Measurements from ENCODE around the gene SLC5A10. TPM values are rescaled to one million over a fixed set of nuclear protein-coding genes. Genes with fewer than 3 reads are reported as not detected.

The SLC5A10 gene
- total RNA-seq, 4 donors from 2014 or later: 0.31 to 1.5 (median 0.94) TPM

- Histone ChIP-seq H3K9me3 (no peaks in the 10 kb centered on the region), H3K4me1 (peaks cover 22% of the 10 kb centered on the region), H3K27ac (no peak overlapping the region), H3K4me3 (no peak overlapping the region), H3K36me3 (no peaks in the 10 kb centered on the region), H3K27me3 (no peaks in the 10 kb centered on the region)
- WGBS: 50% methylated on average over 11 of the region's 11 CpGs
- no peak for DNase-seq (ENCODE audit: low spot score in 2 of 2)
- TF ChIP-seq POLR2AphosphoS5 (IDR thresholded peaks at IDR 0.05): no peak
- TF ChIP-seq CTCF (IDR thresholded peaks at IDR 0.05): no peak
- no peak for TF ChIP-seq POLR2A (IDR thresholded peaks at IDR 0.05)
- no peak for TF ChIP-seq EP300 (IDR thresholded peaks at IDR 0.05)
These were observed 59.0 kb downstream of the SLC5A10 start for GRCh38 chr17:19010729-19011505.

DNA sequence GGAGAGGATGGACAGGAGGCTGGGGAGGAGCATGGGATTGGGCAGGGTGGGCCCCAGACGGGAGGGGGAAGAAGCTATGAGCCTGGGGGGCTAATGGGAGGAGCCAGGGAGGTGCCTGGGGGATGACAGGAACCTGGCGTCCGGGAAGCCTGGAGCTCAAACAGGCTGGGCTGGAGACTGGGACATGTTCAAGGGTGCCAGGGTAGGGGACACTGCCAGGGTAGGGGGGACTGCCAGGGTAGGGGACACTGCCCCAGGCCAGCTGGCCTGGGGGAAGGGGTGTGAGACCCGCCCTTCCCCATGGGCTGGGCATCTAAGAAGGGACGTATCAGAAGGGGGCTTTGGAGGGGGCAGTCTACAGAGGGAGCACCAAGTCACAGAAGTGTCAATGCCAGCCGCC is 59.6 kb downstream of the SLC5A10 start:
- Histone ChIP-seq H3K36me3 (no peaks in the 10 kb centered on the region), H3K9me3 (no peaks in the 10 kb centered on the region), H3K4me3 (no peak overlapping the region), H3K27ac (no peak overlapping the region), H3K27me3 (no peaks in the 10 kb centered on the region), H3K4me1 (peaks cover 28% of the 10 kb centered on the region)
- 71% methylated on average over 5 of the region's 6 CpGs for WGBS
- TF ChIP-seq POLR2A (IDR thresholded peaks at IDR 0.05) (no peak), CTCF (IDR thresholded peaks at IDR 0.05) (no peak), POLR2AphosphoS5 (IDR thresholded peaks at IDR 0.05) (no peak), EP300 (IDR thresholded peaks at IDR 0.05) (no peak)
- no peak for DNase-seq (ENCODE audit: low spot score in 2 of 2)

DNA sequence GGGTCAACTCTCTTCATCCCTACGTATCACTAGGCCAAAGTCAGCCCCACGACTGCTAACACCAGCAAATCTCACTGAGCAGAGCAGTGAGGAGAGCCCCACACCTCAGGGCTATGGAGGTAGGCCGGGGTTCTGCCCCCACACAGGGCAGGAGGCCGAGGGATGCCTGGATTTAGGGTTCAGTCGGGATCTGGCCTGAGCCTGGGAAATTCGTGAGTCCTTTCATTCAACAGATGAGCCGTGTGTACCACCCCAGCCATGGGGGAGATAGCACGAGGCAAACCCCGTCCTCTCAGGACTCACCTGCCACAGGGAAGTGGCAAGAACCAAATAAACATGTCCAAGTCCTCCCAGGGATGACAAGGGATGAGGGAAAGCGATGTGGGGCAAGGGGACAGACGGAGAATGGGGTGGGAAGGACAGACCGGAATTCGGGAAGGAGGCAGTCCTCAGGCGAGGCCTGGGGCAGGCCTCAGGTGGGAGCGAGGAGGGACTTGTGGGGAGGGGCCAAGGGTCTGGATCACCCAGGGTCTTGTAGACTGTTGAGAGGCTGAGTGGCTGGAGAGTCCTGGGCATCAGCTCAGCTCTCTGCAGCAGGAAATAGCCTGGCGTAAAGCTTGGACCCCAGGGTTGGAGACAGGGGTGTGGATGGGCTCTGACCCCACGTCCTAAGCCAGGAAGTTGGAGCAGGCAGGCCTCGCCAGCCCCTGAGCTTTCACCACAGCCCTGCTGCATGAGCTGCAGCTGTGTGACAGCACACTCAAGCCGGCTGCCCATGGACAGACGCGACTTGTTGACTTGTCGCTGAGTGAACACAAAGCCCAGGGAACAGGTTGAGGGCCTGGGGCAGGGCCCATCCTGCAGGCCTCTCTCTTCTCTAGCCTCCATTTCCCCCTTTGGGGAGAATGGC is 60.5 kb downstream of the SLC5A10 start:
- H3K27me3 ChIP-seq: no peaks in the 10 kb centered on the region
- TF ChIP-seq EP300 (IDR thresholded peaks at IDR 0.05): no peak
- no peak for TF ChIP-seq POLR2AphosphoS5 (IDR thresholded peaks at IDR 0.05)
- TF ChIP-seq POLR2A (IDR thresholded peaks at IDR 0.05): no peak
- no peak for TF ChIP-seq CTCF (IDR thresholded peaks at IDR 0.05)
- H3K27ac ChIP-seq: no peak overlapping the region
- no peaks in the 10 kb centered on the region for H3K36me3 ChIP-seq
- no peak overlapping the region for H3K4me3 ChIP-seq
- WGBS: 92% methylated on average over 16 of the region's 22 CpGs
- peaks cover 36% of the 10 kb centered on the region for H3K4me1 ChIP-seq
- no peak for DNase-seq (ENCODE audit: low spot score in 2 of 2)
- H3K9me3 ChIP-seq: no peaks in the 10 kb centered on the region

GRCh38 chr17:19013226-19013625 is 61.3 kb downstream of the SLC5A10 start:
- Histone ChIP-seq H3K27me3 (peaks cover 4% of the 10 kb centered on the region), H3K9me3 (no peaks in the 10 kb centered on the region), H3K36me3 (no peaks in the 10 kb centered on the region), H3K4me1 (peaks cover 44% of the 10 kb centered on the region), H3K4me3 (no peak overlapping the region), H3K27ac (no peak overlapping the region)
- DNase-seq (ENCODE audit: low spot score in 2 of 2): no peak
- TF ChIP-seq POLR2A (IDR thresholded peaks at IDR 0.05) (no peak), POLR2AphosphoS5 (IDR thresholded peaks at IDR 0.05) (no peak), CTCF (IDR thresholded peaks at IDR 0.05) (no peak), EP300 (IDR thresholded peaks at IDR 0.05) (no peak)
- WGBS: 98% methylated on average over 11 of the region's 12 CpGs
